Astrocyte (in vitro differentiated cells and primary cell): ENCODE data around the gene AKR1B1. TPM values are rescaled to one million over a fixed set of nuclear protein-coding genes. Genes with fewer than 3 reads are reported as not detected.

Source experiments
- DNase-seq: peaks from one replicate; pipeline ENCODE4 v3.0.0-alpha.2; 2010; ENCODE audit warnings: low read depth
- FAIRE-seq: peaks from 2 replicates; lab custom pipeline; 2011; peaks lifted over from hg19 to GRCh38; lab: Jason Lieb, UNC
- H2AFZ ChIP-seq: 2 replicates; pipeline ENCODE4 v1.6.0; 2012; ENCODE audit warnings: low read depth, low read length, inconsistent platforms
- H3K27ac ChIP-seq: 2 replicates; pipeline ENCODE4 v1.5.1; 2011; ENCODE audit warnings: low read depth, low read length, inconsistent platforms
- H3K27me3 ChIP-seq: 2 replicates; pipeline ENCODE4 v1.6.0; 2011; ENCODE audit warnings: low read length, inconsistent platforms; ENCODE audit not compliant: insufficient read depth
- H3K36me3 ChIP-seq: 2 replicates; pipeline ENCODE4 v1.5.1; 2011; ENCODE audit warnings: low read length, inconsistent platforms; ENCODE audit not compliant: insufficient read depth
- H3K4me1 ChIP-seq: 2 replicates; pipeline ENCODE4 v1.5.1; 2011; ENCODE audit warnings: low read length, inconsistent platforms; ENCODE audit not compliant: insufficient read depth
- H3K4me2 ChIP-seq: 2 replicates; pipeline ENCODE4 v1.6.0; 2012; ENCODE audit warnings: low read length, inconsistent platforms
- H3K4me3 ChIP-seq: 2 replicates; pipeline ENCODE4 v1.5.1; 2011; ENCODE audit warnings: low read depth, mild to moderate bottlenecking, low read length, inconsistent platforms; ENCODE audit not compliant: insufficient read depth
- H3K79me2 ChIP-seq: 2 replicates; pipeline ENCODE4 v1.6.0; 2012; ENCODE audit warnings: mild to moderate bottlenecking, low read length, inconsistent platforms; ENCODE audit not compliant: insufficient read depth
- H3K9ac ChIP-seq: 2 replicates; pipeline ENCODE4 v1.6.0; 2012; ENCODE audit warnings: mild to moderate bottlenecking, low read length, inconsistent platforms
- H3K9me3 ChIP-seq: 2 replicates; pipeline ENCODE4 v1.5.1; 2012; ENCODE audit warnings: low read depth, mild to moderate bottlenecking, low read length, inconsistent platforms; ENCODE audit not compliant: insufficient read depth
- H4K20me1 ChIP-seq: 2 replicates; pipeline ENCODE4 v1.6.0; 2012; ENCODE audit warnings: low read length, inconsistent platforms; ENCODE audit not compliant: insufficient read depth
- H3K27ac Mint-ChIP-seq: one replicate; pipeline ENCODE4 v1.8.0; 2021; ENCODE audit warnings: mild to moderate bottlenecking, mixed read lengths; ENCODE audit not compliant: unreplicated experiment
- H3K27me3 Mint-ChIP-seq: one replicate; pipeline ENCODE4 v1.8.0; 2021; ENCODE audit warnings: low read depth, mixed read lengths; ENCODE audit not compliant: unreplicated experiment
- H3K36me3 Mint-ChIP-seq: one replicate; pipeline ENCODE4 v1.8.0; 2021; ENCODE audit warnings: low read depth, mixed read lengths; ENCODE audit not compliant: unreplicated experiment
- H3K4me1 Mint-ChIP-seq: one replicate; pipeline ENCODE4 v1.8.0; 2021; ENCODE audit warnings: low read depth, mixed read lengths; ENCODE audit not compliant: unreplicated experiment
- H3K4me3 Mint-ChIP-seq: one replicate; pipeline ENCODE4 v1.8.0; 2021; ENCODE audit warnings: mild to moderate bottlenecking, moderate library complexity, mixed read lengths; ENCODE audit not compliant: unreplicated experiment
- H3K9me3 Mint-ChIP-seq: one replicate; pipeline ENCODE4 v1.8.0; 2021; ENCODE audit warnings: mild to moderate bottlenecking, mixed read lengths; ENCODE audit not compliant: unreplicated experiment
- EZH2 ChIP-seq: IDR thresholded peaks from 2 replicates; pipeline ENCODE4 v1.6.1; 2012; ENCODE audit warnings: mild to moderate bottlenecking, low read length, inconsistent platforms; ENCODE audit not compliant: insufficient read depth
- total RNA-seq: library from RNA; stranded (reverse); gene quantifications from 2 replicates; pipeline ENCODE4 v1.2.1, GENCODE V29; 2021
- TF ChIP-seq, protein P1 (sequence below): IDR thresholded peaks from 2 replicates; pipeline ENCODE4 v1.5.1; 2011; ENCODE audit warnings: low read depth, mild to moderate bottlenecking, inconsistent platforms, low read length, moderate library complexity; ENCODE audit not compliant: insufficient read depth

Gene AKR1B1
- total RNA-seq, 1 donor from 2014 or later = 114 TPM

DNA sequence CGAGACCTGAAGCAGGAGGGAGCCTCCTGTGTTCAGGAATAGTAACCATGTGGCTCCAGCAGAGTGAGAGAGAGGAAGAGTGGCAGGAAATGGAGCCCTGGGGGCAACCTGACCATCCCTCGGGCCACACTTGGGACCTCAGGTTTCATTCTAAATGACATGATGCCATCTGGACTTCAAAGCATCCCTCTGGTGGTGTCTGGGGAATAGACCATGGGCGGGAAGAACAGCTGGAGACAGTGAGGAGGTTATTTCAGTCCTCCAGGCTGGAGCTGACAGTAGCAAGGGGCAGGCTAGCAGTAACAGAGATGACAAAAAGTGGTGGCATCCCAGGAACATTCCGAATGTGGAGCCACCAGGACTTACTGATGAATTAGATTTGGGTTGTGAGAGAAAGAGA is 44.8 kb downstream of the AKR1B1 start:
- Mint-ChIP-seq H3K27me3 (peaks cover 27% of the 10 kb centered on the region), H3K4me3 (no peak overlapping the region), H3K9me3 (peaks cover 2% of the 10 kb centered on the region), H3K27ac (no peak overlapping the region), H3K36me3 (peaks cover 9% of the 10 kb centered on the region), H3K4me1 (no peaks in the 10 kb centered on the region)
- TF ChIP-seq EZH2 = no peak
- TF ChIP-seq, protein P1, sequence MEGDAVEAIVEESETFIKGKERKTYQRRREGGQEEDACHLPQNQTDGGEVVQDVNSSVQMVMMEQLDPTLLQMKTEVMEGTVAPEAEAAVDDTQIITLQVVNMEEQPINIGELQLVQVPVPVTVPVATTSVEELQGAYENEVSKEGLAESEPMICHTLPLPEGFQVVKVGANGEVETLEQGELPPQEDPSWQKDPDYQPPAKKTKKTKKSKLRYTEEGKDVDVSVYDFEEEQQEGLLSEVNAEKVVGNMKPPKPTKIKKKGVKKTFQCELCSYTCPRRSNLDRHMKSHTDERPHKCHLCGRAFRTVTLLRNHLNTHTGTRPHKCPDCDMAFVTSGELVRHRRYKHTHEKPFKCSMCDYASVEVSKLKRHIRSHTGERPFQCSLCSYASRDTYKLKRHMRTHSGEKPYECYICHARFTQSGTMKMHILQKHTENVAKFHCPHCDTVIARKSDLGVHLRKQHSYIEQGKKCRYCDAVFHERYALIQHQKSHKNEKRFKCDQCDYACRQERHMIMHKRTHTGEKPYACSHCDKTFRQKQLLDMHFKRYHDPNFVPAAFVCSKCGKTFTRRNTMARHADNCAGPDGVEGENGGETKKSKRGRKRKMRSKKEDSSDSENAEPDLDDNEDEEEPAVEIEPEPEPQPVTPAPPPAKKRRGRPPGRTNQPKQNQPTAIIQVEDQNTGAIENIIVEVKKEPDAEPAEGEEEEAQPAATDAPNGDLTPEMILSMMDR = no peak
- H2AFZ ChIP-seq = no peak overlapping the region
- DNase-seq (no peak), FAIRE-seq (no peak)
- H3K4me3 ChIP-seq = no peak overlapping the region
- H3K9ac ChIP-seq = no peak overlapping the region
- H3K27me3 ChIP-seq = peaks cover 10% of the 10 kb centered on the region
- no peaks in the 10 kb centered on the region for H3K36me3 ChIP-seq
- H3K4me2 ChIP-seq = no peak overlapping the region
- no peaks in the 10 kb centered on the region for H3K9me3 ChIP-seq
- no peaks in the 10 kb centered on the region for H4K20me1 ChIP-seq
- no peaks in the 10 kb centered on the region for H3K4me1 ChIP-seq
- H3K79me2 ChIP-seq = no peaks in the 10 kb centered on the region
- no peak overlapping the region for H3K27ac ChIP-seq

DNA sequence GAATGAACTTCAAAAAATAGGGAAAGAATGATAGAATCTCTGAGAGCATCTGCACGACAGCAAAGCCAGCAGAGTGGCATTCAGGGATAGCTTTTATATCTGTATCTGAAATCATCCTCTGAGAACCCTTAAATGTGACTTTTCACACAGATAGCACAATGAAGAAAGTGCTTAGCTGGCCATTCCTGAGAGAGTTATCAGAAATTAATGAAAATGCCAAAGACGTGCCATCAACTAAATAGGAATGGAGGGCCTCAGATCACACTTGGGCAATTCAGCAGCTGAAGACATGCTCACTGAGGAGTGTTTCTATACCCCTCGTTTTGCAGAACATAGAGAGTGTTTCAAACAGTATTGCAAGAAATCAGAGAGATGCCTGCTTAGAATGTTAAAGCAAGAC is 51.6 kb downstream of the AKR1B1 start:
- H3K9ac ChIP-seq = no peak overlapping the region
- H3K36me3 ChIP-seq = no peaks in the 10 kb centered on the region
- H3K27ac Mint-ChIP-seq = no peak overlapping the region
- H3K9me3 ChIP-seq = no peaks in the 10 kb centered on the region
- H3K79me2 ChIP-seq = no peaks in the 10 kb centered on the region
- no peaks in the 10 kb centered on the region for H4K20me1 ChIP-seq
- peaks cover 37% of the 10 kb centered on the region for H3K27me3 Mint-ChIP-seq
- H3K4me2 ChIP-seq = no peak overlapping the region
- H3K4me1 ChIP-seq = no peaks in the 10 kb centered on the region
- H3K4me3 ChIP-seq = no peak overlapping the region
- TF ChIP-seq EZH2 = no peak
- TF ChIP-seq, protein P1 = no peak
- H3K4me3 Mint-ChIP-seq = no peak overlapping the region
- H3K9me3 Mint-ChIP-seq = peaks cover 3% of the 10 kb centered on the region
- no peak overlapping the region for H3K27ac ChIP-seq
- no peak for FAIRE-seq
- no peaks in the 10 kb centered on the region for H3K36me3 Mint-ChIP-seq
- H3K27me3 ChIP-seq = peaks cover 12% of the 10 kb centered on the region
- H3K4me1 Mint-ChIP-seq = no peaks in the 10 kb centered on the region
- DNase-seq = no peak
- H2AFZ ChIP-seq = no peak overlapping the region

DNA sequence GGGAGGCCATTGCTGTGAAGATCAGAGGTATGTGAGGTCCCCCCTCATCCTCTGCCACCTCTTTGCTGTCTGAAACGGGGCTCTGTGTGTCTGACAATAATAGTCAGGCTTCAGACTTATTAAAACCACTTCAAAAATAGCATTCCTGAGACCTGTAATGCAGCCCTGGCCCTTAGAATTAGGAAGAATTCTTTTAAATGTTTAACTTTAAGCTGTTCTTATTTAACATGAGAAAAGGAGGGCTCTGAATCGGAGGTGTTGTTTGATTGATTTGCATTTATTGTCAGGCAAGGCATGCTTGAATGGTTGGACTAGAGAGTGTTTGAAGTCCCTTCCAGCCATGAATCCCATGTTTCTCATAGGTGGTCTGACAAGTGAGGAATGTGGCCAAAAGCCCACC is 52.5 kb downstream of the AKR1B1 start:
- peaks cover 37% of the 10 kb centered on the region for H3K27me3 Mint-ChIP-seq
- no peaks in the 10 kb centered on the region for H3K4me1 Mint-ChIP-seq
- TF ChIP-seq, protein P1 = no peak
- no peak for TF ChIP-seq EZH2
- Histone ChIP-seq H3K27ac (no peak overlapping the region), H4K20me1 (no peaks in the 10 kb centered on the region), H3K27me3 (peaks cover 12% of the 10 kb centered on the region), H3K4me1 (no peaks in the 10 kb centered on the region), H3K36me3 (no peaks in the 10 kb centered on the region), H3K9me3 (no peaks in the 10 kb centered on the region), H3K9ac (no peak overlapping the region), H3K4me3 (no peak overlapping the region), H2AFZ (no peak overlapping the region), H3K79me2 (no peaks in the 10 kb centered on the region), H3K4me2 (no peak overlapping the region)
- H3K4me3 Mint-ChIP-seq = no peak overlapping the region
- peaks cover 3% of the 10 kb centered on the region for H3K9me3 Mint-ChIP-seq
- no peak overlapping the region for H3K27ac Mint-ChIP-seq
- DNase-seq (no peak), FAIRE-seq (no peak)
- no peaks in the 10 kb centered on the region for H3K36me3 Mint-ChIP-seq
